Activated CD8-positive, alpha-beta memory T cell treated with anti-CD3 and anti-CD28 coated beads for 1 hour (primary cell): Measurements from ENCODE around the gene MGAT5.

Experiments used
- DNase-seq, 2 donors: peaks; one replicate each; pipeline ENCODE4 v3.0.0-alpha.2; 2020; ENCODE audit warnings: low read depth in 1 of 2; ENCODE audit errors: extremely low read depth in 1 of 2

The MGAT5 gene

GRCh38 chr2:134253804-134254203 lies at the start of gene MGAT5:
Gene MGAT5, plus strand, starts transcription at chr2:134254072. Its CDS starts 332 bp downstream, at chr2:134254404.
- no peak for DNase-seq

DNA sequence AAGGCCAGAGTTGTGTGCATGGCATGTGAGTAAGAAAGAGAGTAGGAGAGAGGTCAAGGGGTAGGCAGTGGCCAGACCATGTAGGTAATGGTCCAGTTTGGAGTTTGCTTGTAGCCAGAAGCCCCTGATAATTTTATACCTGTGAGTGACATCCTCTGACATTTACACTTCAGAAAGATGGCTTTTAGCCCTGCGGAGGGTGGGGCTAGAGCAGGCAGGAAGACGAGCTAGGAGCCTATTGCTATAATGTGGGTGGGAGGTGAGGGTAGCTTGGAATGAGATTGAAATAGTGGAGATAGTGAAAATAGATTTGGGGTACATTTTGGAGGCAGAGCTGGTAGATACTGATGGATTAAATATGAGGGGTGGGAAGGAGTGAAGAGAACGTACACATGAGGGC lies 48.8 kb upstream of the MGAT5 start:
- no peak for DNase-seq

DNA sequence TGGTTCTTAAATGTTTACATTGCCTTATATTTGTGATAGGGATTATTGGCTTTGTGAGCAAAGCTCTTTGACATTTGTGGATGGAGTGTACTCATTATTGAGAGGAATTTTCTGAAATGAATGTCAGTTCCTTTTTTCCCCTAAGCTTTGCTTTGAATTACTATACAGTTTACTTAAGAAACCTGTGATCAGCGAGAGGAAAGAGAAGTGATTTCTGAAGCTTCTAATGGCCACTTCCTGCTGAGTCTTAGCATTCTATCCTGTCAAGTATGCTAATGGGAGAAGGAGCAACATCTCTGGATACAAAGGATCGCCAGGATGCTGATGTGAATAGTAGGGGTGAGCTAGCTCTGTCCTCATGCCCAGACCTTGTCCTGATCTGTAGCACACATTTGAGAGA lies 47.8 kb upstream of the MGAT5 start:
- no peak for DNase-seq

GRCh38 chr2:134206573-134206972 lies 47.3 kb upstream of the MGAT5 start:
- no peak for DNase-seq

- peak; percentile 29 to 50 for DNase-seq
These were observed 46.2 kb upstream of the MGAT5 start for GRCh38 chr2:134207589-134208209.

- DNase-seq: no peak
These were observed 45.0 kb upstream of the MGAT5 start for GRCh38 chr2:134208825-134209224.

DNA sequence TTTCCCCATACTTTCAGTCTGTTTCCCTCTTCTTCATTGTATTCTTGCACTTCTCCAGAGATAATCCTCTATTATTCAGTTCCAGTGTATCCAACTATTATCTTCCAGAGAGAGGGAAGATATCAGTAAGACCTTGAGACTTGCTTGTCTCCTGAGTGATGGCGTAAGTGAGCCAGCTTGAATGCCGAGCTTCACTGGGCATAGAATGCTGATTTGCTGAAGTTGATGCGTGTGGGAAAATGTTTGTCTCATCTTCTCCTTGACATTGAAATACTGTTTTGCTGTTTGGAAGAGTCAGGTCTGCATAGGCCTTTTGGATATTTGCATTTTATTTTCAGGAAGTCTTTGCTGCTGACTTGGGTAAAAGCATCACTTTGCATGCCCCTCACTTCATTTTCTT lies 41.1 kb upstream of the MGAT5 start:
- DNase-seq: no peak

DNA sequence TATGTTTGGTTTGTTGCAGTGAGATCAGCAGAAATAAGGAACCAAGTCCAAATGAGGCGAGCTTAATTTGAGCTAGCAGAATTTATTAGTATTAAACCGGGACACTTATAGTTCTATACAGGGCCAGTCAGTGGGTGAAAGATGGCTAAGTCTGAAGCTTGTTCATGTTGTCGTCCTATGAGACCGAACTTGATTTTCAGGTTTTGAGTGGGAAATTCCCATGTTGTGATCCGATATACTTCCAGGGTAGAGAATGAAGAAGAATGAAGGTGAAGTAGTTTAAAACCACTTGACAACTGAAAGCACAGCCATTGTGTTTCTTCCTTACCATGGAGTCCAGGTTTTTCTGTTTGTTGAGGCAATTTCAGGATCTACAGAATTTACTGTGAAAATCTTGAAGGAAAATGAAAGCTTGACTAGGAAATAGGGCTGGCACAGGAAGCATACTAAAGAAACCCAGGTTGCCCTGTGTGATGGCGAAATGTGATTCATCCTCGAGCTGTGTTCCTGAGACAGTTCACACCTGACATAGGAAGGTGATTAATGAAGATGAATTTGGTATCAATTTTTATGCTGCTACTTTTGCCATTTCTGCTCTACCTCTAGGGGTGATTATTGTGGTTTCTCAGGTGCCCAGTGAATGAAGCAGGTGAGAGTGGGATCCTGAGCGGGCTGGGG lies 37.6 kb upstream of the MGAT5 start:
- no peak for DNase-seq

GRCh38 chr2:134217351-134217750 lies 36.5 kb upstream of the MGAT5 start:
- no peak for DNase-seq

DNA sequence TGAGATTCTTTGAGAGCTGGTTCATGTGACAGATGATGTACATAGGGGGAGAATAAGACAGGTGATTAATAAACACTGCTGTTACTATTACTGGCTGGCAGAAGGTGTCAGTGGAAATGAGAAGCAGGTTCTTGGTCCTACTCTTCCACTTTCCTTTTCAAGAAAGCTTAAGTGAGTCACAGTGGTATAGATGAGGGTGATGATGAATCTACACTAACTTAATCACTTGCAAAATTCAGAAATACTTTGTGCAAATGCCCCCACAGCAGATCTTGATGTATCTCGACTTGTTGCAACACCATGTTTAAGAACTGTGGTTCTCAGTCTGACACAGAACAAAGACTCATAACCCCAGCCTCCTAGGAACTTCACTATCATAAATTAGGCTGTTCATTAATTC lies 35.9 kb upstream of the MGAT5 start:
- DNase-seq: no peak

DNA sequence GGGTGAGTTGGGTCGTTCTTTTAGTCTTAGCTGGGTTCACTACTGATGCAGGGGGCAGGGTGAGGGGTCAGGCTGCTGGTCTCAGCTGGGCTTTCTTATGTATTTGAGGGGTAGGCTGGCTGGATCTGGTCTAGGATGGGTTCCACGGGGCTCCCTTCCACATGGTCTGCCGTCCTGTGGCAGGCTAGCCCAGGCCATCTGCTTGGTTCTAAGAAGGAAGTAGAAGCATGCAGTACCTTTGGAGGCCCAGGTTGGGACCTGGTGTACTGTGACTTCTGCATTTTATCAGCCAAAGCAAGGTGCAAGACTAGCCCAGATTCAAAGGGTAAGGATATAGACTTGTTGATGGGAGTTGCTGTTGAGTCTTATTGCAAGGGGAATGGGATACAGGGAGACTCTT lies 35.5 kb upstream of the MGAT5 start:
- no peak for DNase-seq

GRCh38 chr2:134218930-134219658 lies 34.8 kb upstream of the MGAT5 start:
- DNase-seq: peak in 1 of 2 donors; percentile 13

DNA sequence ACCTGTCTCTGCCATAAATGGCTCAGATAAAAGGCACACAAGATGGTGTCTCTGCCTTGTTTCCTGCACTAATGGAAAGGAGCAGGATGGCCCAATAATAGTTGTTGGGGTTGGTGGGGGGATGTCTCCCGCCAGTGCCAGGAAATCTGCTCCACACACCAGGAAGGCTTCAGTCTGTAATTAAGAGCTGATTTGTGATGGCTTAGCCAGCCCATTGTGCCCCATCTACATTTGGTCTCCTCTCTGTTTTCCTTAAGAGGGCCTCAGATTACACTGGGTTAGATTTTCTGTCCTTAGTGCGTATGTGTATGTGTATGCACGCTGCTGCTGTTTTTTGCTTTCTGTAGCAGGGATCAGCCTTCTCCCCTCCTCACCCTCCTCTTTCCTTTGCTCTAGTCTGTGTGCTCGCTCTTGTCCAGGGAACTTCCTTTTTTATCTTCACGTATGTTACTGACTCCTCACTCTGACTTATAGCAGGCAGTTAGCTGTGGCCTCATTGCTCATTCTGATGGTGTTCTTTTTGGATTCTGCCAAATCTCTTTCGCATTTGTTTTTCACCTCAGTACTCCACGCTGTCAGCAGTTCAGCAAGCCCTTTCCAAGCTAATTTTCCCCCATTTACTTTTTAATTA lies 33.4 kb upstream of the MGAT5 start:
- no peak for DNase-seq

GRCh38 chr2:134224005-134224404 lies 29.9 kb upstream of the MGAT5 start:
- DNase-seq: no peak

DNA sequence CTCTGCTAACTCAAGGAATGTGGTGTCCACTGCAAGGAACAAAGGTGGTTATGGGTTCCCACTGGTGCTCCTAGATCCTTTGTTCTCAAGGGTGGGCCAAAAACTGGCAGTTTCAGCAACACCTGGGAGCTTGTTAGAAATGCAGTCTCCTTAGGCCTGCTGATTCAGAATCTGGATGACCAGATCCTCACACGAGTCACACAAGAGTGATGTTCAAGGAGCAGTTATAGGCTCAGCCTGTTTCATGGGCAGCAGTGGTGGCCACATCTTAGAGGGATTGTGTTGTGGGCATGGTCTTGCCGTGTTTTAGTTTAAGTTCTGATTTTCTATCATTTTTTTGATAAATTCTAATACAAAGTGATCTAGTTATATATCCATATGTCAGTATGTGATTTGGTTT lies 28.7 kb upstream of the MGAT5 start:
- no peak for DNase-seq

DNA sequence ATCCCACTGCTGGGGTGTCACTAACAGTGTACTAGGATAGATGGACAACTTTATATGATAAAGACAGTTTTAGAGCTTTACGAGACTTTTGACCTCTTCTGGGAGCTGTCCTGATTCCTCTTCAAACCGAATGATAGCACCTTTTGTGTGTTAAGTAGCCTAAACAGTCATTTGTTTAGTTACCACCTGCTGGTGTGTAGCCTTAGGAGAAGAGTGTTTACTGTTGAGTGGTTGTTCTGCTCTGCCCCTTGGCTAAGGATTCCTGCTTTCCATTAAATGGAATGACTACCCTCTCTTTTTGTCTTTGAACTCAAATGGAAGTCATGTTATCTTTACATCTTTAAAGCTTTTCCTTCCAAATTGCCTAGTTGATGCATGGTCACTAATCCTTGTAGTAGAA lies 28.0 kb upstream of the MGAT5 start:
- no peak for DNase-seq

- no peak for DNase-seq
These were observed 27.3 kb upstream of the MGAT5 start for GRCh38 chr2:134226601-134227000.

DNA sequence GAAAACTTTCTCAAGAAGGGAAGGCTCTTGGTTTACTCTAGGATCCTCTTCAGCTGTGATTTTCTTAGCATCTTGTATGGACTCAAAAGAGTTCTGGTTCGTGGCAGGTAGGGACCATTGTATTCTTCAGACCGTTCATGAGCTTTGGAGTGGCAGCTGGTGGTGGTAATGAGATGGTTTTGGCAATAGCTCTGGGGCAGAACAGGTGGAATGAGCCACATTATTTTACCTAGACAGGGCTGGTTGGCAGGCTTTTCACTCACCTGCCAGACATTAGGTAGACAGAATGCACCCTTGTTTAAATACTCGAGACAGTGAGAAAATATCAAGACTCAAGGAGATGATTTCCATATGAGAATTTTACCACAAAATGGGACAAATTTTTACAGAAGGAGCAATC lies 26.2 kb upstream of the MGAT5 start:
- DNase-seq: no peak

- DNase-seq: no peak
These were observed 25.4 kb upstream of the MGAT5 start for GRCh38 chr2:134228493-134228903.

DNA sequence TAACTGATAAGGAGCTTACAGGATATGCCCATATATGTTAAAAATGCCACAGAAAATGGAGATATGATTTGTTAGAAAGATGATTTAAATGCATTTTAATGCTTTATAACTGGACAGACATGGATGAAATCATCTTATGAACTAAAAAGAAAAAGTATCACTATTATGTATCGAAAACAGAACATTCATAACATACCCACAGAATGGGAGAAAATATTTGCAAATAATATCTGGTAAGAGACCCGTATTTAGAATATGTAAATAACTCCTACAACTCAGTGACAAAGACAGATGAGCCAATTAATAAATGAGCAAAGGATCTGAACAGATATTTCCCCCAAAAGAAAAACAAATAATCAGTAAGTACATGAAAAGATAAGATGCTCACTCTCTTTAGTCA lies 24.3 kb upstream of the MGAT5 start:
- DNase-seq: no peak

DNA sequence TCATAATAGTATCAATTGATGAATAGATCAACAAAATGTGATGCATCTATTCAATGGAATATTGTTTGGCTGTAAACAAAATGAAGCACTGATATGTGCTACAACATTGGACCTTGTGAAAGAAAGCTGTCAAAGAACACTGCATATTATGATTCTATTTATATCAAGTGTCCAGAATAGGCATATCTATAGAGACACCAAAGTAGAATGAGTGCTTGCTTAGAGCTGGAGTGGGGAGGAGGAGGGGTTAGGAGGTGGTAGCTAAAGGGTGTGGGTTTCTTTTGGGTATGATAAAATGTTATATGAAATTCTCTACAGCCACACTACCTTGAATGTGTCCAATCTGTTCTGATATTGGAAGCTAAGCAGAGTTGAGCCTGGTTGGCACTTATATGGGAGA lies 23.0 kb upstream of the MGAT5 start:
- DNase-seq: no peak
